DMS153 (cell line): ENCODE measurements around the gene KIRREL1.

Source experiments
- DNase-seq: peaks from one replicate; lab custom pipeline; 2025; lab: John Stamatoyannopoulos, UW

Gene KIRREL1

DNA sequence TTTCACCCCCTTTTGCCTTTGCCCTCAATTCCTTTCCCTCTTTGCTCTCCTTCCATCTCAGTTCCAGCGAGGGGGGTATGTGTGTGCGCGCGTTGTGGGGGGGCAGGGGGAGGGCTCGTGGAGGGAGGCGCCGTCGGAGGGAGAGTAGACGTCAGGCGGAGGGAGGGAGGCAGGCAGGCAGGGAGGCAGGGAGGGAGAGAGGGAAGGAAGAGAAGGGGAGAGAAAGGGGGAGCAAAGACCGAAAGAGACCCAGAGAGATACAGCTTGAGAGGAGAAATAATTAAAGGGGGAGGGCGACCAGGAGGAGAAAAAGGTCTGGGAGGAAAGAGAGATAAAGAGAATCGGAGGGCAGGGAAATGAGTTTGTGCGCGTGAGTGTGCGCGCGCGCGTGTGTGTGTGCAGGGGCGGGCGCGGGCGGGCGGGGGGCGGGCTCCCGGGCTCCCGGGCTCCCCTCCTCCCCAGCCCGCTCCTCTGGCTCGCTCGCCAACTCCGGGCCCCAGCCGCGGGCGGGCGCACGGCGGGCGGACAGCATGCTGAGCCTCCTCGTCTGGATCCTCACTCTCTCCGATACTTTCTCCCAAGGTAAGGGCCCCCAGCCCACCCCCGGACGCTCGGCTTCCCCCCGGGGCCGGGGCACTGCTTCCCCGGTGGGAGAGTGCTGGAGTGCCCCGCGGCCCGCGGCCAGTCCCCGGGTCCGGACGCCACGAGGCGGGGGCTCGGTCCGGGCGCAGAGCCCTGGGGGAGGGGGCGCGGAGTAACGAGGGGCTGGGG, at the start of gene KIRREL1:
Gene KIRREL1, plus strand, starts transcription at position 499 of the 771 bp plus-strand sequence. Its CDS starts 32 bp downstream, at position 531.
- no peak for DNase-seq

- DNase-seq, result no peak
Measured at GRCh38 chr1:157944663-157945280, 48.7 kb upstream of the KIRREL1 start.

DNA sequence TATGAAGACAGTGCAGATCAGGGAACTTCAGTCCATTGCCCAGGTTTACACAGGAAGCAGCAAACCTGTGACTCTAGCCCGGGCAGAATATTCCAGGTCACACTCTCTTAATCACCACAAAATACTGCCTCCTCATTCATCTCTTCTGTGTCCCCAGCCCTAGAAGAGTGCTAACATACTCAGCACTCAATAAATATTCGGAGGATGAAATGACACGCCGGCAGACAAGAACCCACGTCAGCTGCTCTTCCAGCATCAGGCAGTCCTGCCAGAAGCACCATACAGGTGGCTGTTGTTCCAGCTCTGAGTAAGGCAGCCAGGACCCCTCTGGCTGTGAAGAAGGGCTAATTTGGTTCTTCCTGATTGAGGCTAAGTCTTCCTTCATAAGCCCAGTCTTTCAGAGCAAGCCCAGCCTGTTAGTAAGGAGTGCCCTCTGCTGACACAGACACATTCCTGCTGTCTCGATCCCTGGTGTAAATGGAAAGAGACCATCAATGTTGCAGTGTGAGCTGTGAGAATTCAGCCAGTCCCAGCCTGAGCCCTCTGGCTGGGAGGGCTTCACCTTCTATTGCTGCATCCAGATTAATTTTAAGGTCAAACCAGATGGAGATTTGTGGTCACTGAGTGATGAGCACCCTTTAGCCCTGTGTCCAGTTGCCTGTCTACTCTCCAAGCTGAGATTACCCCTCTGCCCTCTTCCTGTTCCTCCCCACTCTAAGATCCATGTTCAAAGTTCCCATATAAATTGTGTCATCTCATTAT, 45.0 kb upstream of the KIRREL1 start:
- peak; percentile 40 for DNase-seq

DNA sequence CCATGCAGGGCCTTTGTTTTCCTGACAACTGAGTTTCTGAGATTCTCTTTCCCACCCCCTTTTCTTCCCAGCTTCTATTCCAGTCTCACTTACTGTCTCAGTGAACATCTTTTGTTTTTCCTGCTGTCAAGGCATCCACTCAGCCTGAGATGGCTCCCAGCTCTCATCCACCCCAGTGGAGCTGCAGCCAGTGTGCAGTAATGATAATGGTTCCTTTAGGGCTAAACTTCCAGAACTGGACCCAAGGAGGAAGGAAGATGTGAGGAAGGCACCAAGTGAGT, 44.4 kb upstream of the KIRREL1 start:
- DNase-seq, result no peak

DNA sequence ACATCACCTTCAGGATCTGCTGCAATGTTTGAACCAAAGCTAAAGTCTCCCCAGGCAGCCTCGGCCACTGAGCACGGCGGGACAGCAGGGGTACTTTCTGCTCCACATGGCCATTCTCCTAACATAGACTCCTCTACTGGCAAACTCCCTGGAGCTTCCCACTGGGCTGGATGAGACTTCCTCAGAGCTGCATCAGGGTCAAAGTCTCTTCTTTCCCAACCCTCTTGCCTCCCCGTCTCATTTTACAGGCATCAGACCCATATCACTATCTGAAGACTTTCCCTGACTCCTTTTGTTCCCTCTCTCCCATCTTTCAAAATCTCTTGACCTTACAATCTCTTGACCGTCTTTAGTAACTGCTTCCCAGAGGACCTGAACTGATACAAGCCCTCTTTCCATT, 42.2 kb upstream of the KIRREL1 start:
- no peak for DNase-seq

- no peak for DNase-seq
Measured at GRCh38 chr1:157952601-157953000, 40.8 kb upstream of the KIRREL1 start.

GRCh38 chr1:157955221-157955620, 38.2 kb upstream of the KIRREL1 start:
- DNase-seq, result no peak

DNA sequence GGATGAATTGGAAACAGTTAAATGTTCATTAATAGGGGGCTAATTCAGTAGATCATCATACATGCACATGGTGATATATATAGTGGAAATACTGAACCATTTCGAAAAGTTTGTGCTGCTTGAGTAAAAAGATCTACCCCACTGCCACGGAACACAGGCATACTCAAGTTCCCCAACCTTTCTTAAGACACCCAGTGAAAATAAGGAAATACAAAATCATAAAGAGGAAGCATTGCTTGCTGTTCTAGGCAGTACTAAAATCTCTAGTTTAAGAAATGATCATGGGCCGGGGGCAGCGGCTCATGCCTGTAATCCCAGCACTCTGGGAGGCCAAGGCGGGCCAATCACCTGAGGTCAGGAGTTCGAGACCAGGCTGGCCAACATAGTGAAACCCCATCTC, 37.6 kb upstream of the KIRREL1 start:
- DNase-seq, result no peak

DNA sequence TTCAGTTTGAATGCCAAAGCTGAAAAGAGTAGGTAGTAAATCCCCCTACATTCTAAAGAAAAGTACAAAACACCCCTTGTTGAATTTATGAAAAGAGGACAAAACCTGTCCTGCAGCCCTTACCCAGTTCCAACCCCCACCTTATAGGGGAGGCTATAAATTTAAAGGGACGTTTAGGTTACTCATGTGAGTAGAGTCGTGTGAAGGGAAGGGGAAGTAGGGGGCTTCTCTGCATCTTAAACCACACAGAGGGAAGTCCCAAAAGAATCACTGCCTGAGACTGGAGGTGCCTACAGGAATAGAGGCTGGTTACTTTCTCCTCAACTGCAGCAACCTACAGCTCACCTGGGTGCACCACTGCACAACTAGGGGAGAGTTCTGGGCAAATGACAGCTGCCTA, 36.7 kb upstream of the KIRREL1 start:
- DNase-seq, result no peak

GRCh38 chr1:157958263-157958662, 35.2 kb upstream of the KIRREL1 start:
- no peak for DNase-seq

- DNase-seq, result no peak
Measured at GRCh38 chr1:157959750-157960149, 33.7 kb upstream of the KIRREL1 start.

DNA sequence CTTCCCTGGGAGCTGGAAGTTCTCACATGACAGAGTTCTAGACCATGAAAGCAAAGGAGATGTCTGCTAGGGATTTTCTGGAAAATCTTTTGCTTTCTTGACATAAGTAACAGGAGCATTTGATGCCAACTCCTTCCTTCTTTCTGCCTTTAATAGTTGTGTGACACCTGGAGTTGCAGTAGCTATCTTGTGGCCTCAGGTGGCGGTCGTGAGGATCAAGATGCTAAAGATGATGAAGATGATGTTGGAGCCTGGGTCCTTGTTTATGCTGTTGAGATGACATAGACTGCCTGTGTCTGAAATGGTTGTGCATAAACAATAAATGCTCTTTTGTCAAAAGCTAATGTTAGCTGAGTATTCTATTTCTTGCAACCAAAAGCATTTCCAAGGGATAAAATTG, 32.7 kb upstream of the KIRREL1 start:
- no peak for DNase-seq

DNA sequence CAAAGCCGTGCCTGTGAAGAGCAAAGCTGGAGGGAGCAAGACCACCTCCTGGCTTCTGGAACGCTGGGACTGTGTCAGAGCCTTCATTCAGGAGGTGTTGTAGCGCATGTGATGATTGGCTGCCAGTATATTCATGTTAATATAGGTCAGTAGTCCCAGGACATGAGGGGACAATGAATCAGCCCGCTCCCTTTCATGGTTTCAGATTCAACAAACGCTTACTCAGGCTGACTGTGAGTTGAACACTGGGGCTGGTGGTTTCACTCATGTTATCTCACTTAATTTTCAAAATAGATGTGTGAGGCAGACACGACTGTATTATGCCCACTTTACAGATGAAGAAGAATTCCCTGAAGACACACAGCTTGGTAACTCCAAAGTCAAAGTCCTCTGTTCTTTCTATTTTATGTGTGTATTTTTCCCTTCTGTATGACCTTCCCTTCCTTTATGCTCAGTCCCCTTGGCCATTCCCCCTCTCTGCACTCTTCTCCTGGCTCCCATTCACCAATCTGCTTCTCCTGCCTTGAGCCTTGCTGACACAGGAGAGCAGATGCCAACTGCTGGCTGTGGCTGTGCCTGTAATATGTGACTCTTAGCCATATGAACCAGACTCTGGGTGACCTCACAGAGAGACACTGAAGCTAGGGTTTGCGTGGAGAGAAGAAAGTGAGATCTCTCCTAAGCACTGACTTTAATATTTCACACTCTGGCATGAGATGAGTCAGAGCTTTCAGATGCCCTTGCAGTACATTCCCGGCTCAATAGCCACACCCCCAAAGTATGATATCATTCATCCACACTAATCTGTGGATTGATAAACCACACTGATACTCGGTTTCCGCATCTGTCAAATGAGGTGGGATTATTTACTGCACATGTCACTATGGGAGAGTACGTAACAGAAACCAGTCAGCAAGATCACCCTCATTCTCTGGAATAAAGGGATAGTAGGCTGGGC, 31.4 kb upstream of the KIRREL1 start:
- DNase-seq, result no peak

DNA sequence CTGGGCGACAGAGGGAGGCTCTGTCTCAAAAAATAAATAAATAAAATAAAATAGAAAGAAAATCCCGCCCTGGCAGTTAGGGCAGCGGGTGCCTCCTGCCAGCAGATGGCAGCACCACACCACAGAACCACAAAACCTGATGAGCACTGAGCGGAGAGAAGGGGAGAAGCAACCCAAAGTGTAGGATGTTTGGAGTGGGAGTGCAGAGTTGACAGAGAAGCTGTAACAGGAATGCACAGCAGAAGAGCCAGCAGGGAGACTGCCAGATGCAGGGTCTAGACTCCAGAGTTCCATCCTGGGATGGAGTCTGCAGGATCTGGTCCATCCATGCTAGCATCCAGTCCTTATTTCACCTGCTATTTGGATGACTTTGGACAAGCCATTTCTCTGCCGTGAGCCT, 29.7 kb upstream of the KIRREL1 start:
- DNase-seq, result peak; percentile 29

DNA sequence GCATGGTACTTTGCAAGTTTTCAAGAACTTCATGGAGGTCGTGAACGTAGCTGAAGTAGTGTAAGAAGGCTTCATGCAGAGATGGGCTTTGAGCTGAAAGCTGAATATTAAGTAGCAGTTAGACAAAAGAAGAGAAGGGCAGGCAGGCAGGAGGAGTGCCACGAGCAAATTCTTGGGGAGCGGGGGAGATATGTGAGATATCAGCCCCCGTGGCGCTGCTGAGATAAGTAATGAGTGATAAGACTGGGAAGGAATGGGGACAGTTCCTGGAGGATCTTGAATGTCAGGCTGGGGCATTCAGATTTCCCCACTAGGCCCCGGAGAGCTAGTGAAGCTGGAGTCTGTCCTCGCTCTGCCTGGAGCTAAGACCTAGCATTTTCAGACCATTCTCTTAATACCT, 27.9 kb upstream of the KIRREL1 start:
- no peak for DNase-seq

- DNase-seq, result no peak
Measured at GRCh38 chr1:157966031-157966537, 27.4 kb upstream of the KIRREL1 start.

- DNase-seq, result no peak
Measured at GRCh38 chr1:157967205-157967604, 26.2 kb upstream of the KIRREL1 start.

- no peak for DNase-seq
Measured at GRCh38 chr1:157968508-157968907, 24.9 kb upstream of the KIRREL1 start.

GRCh38 chr1:157968946-157969345, 24.5 kb upstream of the KIRREL1 start:
- DNase-seq, result no peak

GRCh38 chr1:157969697-157970485, 23.6 kb upstream of the KIRREL1 start:
- no peak for DNase-seq

DNA sequence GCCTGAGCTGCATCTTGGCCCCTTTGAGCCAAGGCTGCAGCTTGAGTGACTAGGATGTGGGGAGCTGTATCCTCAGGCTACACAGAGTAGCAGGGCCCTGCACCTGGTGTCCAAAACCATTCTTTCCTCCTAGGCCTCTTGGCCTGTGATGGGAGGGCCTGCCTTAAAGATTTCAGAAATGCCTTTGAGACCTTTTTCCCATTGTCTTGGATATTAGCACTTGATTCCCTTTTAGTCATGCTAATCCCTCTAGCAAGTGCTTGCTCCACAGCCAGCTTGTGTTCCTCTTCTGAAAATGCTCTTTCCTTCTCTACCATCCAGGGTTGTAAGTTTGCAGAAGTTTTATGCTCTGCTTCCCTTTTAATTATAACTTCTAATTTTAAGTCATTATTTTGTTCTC, 21.7 kb upstream of the KIRREL1 start:
- DNase-seq, result no peak
